ENCODE measurements around the gene RHBDD3.
"Not testable (repeated sequence)": the region's sequence is repeated elsewhere in the genome, so short reads cannot be mapped to it uniquely, and the experiment has no call there.

The RHBDD3 gene

DNA sequence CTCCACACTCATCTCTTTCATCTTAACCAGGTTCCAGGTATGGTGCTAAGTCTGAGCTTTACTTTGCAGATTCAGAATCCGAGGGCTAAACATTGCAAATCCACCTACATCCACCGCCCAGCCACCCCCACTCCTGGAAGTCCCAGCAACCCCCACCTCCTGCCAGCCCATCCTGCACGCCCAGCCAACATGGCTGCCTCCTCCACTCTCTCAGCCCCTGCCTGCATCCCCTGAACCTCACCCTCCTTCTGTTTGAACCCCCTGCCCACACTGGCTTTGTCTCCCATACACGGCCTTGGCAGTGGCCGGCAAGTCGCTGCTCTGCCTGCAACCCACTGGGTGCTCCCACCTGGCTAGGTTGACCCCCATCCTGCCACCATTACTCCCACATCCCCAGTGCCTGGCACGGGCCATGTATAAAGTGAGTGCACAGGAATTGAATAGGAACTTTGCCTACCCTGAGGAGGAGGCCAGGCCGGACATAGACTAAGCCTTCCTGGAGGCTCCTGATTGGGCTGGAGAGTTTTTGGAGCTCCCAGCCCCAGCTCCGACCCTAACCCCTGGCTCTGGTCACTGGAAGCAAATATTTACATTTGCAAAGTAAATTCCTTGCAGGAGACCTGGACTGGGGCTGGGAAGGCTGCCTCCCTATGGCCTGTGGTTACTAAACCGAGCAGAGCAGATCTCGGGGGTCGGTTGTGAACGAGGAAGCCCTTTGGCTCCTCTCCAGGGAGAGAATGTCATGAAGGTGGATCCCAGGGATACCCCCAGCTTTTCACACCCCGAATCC is 47.7 kb downstream of the RHBDD3 start:
- no peak overlapping the region for H3K4me3 ChIP-seq (ENCODE audit: low read depth, low read length)
- H3K27me3 ChIP-seq (replicated peaks) = no peaks in the 10 kb centered on the region
- TF ChIP-seq, protein P1, sequence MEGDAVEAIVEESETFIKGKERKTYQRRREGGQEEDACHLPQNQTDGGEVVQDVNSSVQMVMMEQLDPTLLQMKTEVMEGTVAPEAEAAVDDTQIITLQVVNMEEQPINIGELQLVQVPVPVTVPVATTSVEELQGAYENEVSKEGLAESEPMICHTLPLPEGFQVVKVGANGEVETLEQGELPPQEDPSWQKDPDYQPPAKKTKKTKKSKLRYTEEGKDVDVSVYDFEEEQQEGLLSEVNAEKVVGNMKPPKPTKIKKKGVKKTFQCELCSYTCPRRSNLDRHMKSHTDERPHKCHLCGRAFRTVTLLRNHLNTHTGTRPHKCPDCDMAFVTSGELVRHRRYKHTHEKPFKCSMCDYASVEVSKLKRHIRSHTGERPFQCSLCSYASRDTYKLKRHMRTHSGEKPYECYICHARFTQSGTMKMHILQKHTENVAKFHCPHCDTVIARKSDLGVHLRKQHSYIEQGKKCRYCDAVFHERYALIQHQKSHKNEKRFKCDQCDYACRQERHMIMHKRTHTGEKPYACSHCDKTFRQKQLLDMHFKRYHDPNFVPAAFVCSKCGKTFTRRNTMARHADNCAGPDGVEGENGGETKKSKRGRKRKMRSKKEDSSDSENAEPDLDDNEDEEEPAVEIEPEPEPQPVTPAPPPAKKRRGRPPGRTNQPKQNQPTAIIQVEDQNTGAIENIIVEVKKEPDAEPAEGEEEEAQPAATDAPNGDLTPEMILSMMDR (IDR thresholded peaks at IDR 0.05; ENCODE audit: low read depth, low read length, missing control alignments) = no peak
- no peaks in the 10 kb centered on the region for H3K36me3 ChIP-seq (replicated peaks)
- in situ Hi-C loops (cut with HindIII; ENCODE audit: low pct_ligation_motif_present, low sequenced_read_pairs) = no loop called here
- H3K27ac ChIP-seq = no peak overlapping the region
- no peak for DNase-seq

DNA sequence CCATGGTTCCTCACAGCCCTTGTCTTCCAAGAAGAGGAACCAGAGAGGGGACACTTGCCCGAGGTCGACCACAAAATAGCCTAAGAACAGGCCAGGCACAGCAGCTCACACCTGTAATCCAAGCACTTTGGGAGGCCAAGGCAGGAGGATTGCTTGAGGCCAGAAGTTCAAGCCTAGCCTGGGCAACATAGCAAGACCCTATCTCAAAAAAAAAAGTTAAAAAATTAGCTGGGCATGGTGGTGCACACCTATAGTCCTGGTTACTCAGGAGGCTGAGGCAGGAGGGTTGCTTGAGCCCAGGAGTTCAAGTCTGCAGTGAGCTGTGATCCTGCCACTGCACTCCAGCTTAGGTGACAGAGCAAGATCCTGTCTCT is 48.4 kb downstream of the RHBDD3 start:
- H3K4me3 ChIP-seq (ENCODE audit: low read depth, low read length); H3K27ac ChIP-seq; DNase-seq; H3K27me3 ChIP-seq (replicated peaks); H3K36me3 ChIP-seq (replicated peaks); in situ Hi-C loops (cut with HindIII; ENCODE audit: low pct_ligation_motif_present, low sequenced_read_pairs): not testable (repeated sequence)

DNA sequence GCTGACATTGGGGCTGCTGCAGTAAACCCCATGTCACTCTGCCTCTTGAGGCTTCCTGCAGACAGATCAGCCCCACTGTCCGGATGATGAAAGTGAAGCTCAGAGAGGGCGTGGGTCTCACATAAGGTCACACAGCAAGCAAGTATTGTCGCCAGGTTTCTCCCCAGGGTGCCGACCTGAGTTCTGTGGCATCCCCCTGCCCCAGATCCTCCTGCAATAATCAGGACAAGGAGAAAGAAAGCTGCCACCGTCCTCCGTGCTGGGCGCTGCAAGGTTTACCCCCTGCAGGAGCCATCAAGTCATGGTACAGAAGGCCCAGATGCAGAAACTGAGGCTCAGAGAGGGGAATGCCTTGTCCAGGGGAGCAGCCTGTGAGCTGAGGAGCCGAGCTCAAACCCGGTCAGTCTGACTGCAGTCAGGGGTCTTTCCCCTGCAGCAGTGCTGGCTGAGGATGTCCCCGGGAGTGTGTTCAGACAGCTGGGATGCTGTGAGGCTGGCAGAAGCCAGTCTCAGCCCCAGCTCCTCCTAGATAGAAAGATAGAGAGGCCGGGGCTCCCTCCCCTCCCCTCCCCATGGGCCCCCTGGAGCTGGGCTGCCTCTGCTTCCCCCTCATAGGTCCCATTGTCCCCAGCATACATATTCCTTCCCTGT is 48.9 kb downstream of the RHBDD3 start:
- Histone ChIP-seq H3K27ac (no peak overlapping the region), H3K36me3 (replicated peaks) (no peaks in the 10 kb centered on the region), H3K27me3 (replicated peaks) (no peaks in the 10 kb centered on the region), H3K4me3 (ENCODE audit: low read depth, low read length) (no peak overlapping the region)
- TF ChIP-seq, protein P1 (IDR thresholded peaks at IDR 0.05; ENCODE audit: low read depth, low read length, missing control alignments) = no peak
- in situ Hi-C loops (cut with HindIII; ENCODE audit: low pct_ligation_motif_present, low sequenced_read_pairs) = no loop called here
- no peak for DNase-seq

DNA sequence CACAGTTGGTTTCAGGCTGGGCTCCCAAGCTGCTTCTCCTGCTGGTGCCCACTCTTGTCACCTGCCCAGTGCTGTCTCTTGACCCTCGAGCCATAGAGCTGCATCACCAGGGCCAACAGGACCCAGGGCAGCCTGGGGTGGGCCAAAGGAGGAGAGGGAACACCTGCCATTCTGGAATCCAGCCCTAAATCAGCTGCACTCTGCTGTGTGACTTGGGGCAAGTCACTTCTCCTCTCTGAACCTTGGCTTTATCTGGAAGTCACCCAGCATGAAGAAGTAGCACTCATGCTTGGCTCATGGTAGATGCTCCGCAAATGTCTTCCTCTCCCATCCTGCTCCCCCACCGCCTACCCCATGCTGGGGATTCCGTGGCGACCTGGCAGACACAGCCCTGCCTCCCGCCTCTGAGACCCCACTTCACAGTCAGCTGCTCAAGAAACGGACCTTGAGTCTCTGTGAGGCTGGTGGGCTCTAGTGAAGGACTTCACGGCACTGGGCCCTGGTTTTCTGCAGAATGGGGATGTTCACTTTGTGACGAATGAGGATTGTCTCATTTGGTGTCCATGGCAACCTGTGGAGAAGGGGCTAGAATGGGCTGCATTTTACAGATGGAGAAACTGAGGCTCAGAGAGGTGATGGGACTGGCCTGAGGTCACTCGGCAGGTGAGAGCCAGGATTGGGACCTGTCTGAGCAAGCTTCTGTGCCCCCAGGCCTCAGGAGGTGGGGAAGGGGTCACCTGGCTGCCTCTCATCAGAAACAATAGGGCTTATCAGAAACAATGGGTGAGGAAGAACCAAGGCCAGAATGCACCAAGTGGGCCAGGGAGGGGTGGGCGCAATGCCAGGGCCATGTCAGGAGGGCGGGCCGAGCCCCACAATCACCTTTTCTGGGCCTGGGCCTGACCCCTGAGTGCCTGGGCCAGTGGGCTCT is 49.7 kb downstream of the RHBDD3 start:
- H3K27me3 ChIP-seq (replicated peaks) = no peaks in the 10 kb centered on the region

DNA sequence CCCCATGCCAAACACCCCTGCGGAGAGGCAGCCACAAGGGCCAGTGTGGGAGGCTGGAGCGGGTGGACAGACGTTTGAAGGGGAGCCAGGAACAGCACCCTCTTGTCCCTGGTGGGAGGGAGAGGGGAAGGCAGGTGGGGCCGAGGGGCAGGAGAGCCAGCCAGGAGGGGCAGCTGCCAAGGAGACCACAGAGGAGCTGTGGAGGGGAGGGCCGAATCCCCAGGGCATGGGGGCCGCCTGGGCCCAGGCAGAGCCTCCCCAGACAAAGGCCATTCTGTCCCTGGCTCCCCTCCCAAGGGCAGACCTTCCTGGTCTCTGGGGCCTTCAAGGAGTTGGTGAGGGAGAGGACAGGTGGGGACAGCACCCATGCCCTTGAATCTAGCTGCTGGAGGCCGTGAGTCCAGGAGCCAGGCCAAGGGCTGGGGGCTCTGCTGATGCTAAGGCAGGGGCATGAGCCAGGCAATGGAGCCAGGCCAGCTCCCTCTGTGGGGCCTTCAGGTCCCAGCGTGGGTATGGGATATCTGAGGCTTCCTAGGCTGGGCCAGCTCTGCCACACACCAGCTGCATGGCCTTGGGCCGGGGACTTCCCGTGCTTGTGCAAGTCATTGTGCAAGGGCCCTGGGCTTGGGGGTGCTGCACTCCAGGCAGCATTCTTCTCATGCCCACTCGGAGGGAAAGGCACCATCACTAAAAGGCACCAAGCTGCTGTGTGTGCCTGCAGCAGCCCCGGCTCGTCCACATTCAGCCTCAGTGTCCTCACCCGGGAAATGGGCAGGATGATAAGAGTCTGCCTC is 50.7 kb downstream of the RHBDD3 start:
- TF ChIP-seq, protein P1 (IDR thresholded peaks at IDR 0.05; ENCODE audit: low read depth, low read length, missing control alignments) = no peak
- in situ Hi-C loops (cut with HindIII; ENCODE audit: low pct_ligation_motif_present, low sequenced_read_pairs) = no loop called here
- no peak overlapping the region for H3K4me3 ChIP-seq (ENCODE audit: low read depth, low read length)
- no peaks in the 10 kb centered on the region for H3K36me3 ChIP-seq (replicated peaks)
- DNase-seq = no peak
- H3K27me3 ChIP-seq (replicated peaks) = no peaks in the 10 kb centered on the region
- H3K27ac ChIP-seq = no peak overlapping the region

More for the DNA sequence above, 49.7 kb downstream of the RHBDD3 start:
- TF ChIP-seq, protein P1 (IDR thresholded peaks at IDR 0.05; ENCODE audit: low read depth, low read length, missing control alignments) = no peak
- no peak overlapping the region for H3K4me3 ChIP-seq (ENCODE audit: low read depth, low read length)
- no peaks in the 10 kb centered on the region for H3K36me3 ChIP-seq (replicated peaks)
- in situ Hi-C loops (cut with HindIII; ENCODE audit: low pct_ligation_motif_present, low sequenced_read_pairs) = no loop called here
- no peak overlapping the region for H3K27ac ChIP-seq
- DNase-seq = no peak

Data from brain microvascular endothelial cell (primary cell).